ENCODE results near the gene GRID1. TPM values are rescaled to one million over a fixed set of nuclear protein-coding genes. Genes with fewer than 3 reads are reported as not detected.

The GRID1 gene
- total RNA-seq, 1 donor from 2014 or later = 1.1 TPM

DNA sequence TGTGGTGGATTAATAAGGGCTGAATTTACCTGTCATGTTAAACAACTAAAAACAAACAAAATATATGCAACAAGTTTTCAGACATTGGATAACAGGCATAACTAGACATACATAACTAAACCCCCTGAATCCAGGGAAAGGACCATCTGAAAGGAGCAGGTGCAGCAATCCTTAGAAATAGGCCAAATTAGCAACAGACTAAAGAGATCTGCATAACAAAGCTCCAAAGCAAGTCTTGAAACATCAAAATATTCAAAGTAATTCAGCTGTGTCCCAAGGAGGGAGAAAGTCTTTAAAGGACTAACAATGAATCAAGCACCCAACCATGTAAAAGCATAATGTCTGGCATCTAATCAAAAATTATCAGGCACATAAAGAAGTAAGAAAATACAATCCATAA, 475.1 kb downstream of the GRID1 start:
- peaks cover 4% of the 10 kb centered on the region for H3K9me3 Mint-ChIP-seq
- no peak for DNase-seq (ENCODE audit: low read depth, low spot score)
- H3K27ac Mint-ChIP-seq (ENCODE audit: unreplicated experiment) = no peak overlapping the region
- peaks cover 11% of the 10 kb centered on the region for H3K27me3 Mint-ChIP-seq (ENCODE audit: low read depth)
- TF ChIP-seq, protein P1, sequence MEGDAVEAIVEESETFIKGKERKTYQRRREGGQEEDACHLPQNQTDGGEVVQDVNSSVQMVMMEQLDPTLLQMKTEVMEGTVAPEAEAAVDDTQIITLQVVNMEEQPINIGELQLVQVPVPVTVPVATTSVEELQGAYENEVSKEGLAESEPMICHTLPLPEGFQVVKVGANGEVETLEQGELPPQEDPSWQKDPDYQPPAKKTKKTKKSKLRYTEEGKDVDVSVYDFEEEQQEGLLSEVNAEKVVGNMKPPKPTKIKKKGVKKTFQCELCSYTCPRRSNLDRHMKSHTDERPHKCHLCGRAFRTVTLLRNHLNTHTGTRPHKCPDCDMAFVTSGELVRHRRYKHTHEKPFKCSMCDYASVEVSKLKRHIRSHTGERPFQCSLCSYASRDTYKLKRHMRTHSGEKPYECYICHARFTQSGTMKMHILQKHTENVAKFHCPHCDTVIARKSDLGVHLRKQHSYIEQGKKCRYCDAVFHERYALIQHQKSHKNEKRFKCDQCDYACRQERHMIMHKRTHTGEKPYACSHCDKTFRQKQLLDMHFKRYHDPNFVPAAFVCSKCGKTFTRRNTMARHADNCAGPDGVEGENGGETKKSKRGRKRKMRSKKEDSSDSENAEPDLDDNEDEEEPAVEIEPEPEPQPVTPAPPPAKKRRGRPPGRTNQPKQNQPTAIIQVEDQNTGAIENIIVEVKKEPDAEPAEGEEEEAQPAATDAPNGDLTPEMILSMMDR (conservative IDR thresholded peaks at IDR 0.05) = no peak
- peaks cover 3% of the 10 kb centered on the region for H3K36me3 Mint-ChIP-seq (ENCODE audit: low read depth)
- H3K4me1 Mint-ChIP-seq = no peaks in the 10 kb centered on the region
- no peak overlapping the region for H3K4me3 Mint-ChIP-seq

DNA sequence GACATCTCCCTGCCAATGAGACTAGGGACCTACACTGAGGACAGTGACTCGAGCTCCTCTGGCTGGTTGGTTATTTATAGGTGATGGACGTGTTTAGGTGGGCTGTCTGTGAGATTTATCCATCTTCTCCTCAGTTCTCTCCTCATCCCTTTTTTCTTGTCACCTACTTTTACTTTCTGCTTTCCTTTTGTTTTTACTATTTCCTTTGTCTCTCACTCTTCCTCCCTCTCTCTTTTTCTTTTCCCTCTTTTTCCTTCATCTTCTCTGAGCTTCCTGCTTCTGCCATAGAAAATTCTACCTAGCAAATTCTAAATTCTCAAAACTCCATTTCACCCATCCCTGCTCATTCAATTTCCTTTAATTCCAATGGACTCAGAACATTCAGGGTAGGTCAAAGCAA, 478.0 kb downstream of the GRID1 start:
- TF ChIP-seq, protein P1 (conservative IDR thresholded peaks at IDR 0.05) = no peak
- H3K4me3 Mint-ChIP-seq = no peak overlapping the region
- no peaks in the 10 kb centered on the region for H3K4me1 Mint-ChIP-seq
- H3K27me3 Mint-ChIP-seq (ENCODE audit: low read depth) = peaks cover 13% of the 10 kb centered on the region
- no peaks in the 10 kb centered on the region for H3K36me3 Mint-ChIP-seq (ENCODE audit: low read depth)
- no peak for DNase-seq (ENCODE audit: low read depth, low spot score)
- no peaks in the 10 kb centered on the region for H3K9me3 Mint-ChIP-seq
- H3K27ac Mint-ChIP-seq (ENCODE audit: unreplicated experiment) = no peak overlapping the region

DNA sequence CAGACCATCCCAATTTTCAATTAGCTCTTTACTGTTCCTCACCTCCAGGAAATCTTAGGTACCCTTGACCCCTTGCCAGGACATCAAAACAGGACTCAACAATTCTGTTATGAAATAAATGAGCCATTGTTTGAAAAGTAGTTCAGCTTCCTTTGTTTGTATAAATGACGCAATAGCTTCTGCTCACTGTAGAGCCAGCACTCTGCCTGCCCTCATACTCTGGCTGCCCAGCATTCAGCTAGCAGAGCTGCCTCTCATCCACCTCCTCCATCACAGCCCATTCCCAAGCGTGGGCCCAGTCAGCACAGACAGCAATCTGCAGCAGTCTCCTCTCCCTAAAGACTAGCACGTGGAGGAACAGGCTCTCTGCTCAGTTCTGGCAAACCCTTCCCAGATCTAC, 478.6 kb downstream of the GRID1 start:
- TF ChIP-seq, protein P1 (conservative IDR thresholded peaks at IDR 0.05) = no peak
- H3K4me3 Mint-ChIP-seq = no peak overlapping the region
- H3K9me3 Mint-ChIP-seq = no peaks in the 10 kb centered on the region
- no peak for DNase-seq (ENCODE audit: low read depth, low spot score)
- H3K27ac Mint-ChIP-seq (ENCODE audit: unreplicated experiment) = no peak overlapping the region
- no peaks in the 10 kb centered on the region for H3K4me1 Mint-ChIP-seq
- peaks cover 14% of the 10 kb centered on the region for H3K27me3 Mint-ChIP-seq (ENCODE audit: low read depth)
- no peaks in the 10 kb centered on the region for H3K36me3 Mint-ChIP-seq (ENCODE audit: low read depth)

DNA sequence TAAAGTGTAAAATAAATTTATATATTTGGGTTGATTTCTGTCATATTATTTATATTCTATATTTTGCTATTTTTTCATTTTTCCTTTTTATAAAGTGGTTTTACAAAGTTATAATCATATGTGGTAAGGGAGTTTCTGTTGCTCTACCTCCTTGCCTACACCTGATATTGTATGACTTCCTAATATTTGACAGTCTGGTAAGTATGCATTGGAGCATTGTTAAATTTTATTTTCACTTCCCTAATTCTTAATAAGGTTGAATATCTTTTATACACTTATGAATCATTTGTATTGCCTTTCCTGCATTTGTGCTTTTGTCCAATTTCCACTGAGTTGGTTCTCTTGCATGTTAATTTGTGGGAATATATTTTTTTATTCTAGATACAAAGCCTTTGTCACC, 492.4 kb downstream of the GRID1 start:
- Mint-ChIP-seq H3K27me3 (ENCODE audit: low read depth) (no peaks in the 10 kb centered on the region), H3K9me3 (peaks cover 3% of the 10 kb centered on the region), H3K27ac (ENCODE audit: unreplicated experiment) (no peak overlapping the region), H3K4me1 (no peaks in the 10 kb centered on the region), H3K4me3 (no peak overlapping the region), H3K36me3 (ENCODE audit: low read depth) (no peaks in the 10 kb centered on the region)
- DNase-seq (ENCODE audit: low read depth, low spot score) = no peak
- TF ChIP-seq, protein P1 (conservative IDR thresholded peaks at IDR 0.05) = no peak

DNA sequence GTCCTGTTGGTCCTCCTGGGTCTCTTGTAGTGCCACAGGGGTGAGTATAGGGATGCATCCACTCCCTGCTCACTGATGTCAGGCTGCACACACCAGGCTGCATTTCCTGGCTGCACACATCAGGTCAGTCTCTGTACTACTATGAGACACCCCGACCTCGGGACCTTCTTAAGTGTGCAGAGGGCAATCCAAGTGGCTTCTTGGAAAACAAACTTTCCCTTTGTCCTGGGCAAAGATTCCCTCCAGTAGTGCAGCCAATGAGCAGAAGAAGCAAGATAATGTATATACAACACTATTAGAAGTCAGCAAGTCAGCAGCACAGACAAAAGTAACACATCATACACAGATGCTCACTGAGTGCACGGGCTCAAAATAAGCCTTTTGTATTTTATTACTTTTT, 493.5 kb downstream of the GRID1 start:
- Mint-ChIP-seq H3K4me3 (no peak overlapping the region), H3K9me3 (peaks cover 3% of the 10 kb centered on the region), H3K27ac (ENCODE audit: unreplicated experiment) (no peak overlapping the region), H3K36me3 (ENCODE audit: low read depth) (no peaks in the 10 kb centered on the region), H3K4me1 (no peaks in the 10 kb centered on the region), H3K27me3 (ENCODE audit: low read depth) (no peaks in the 10 kb centered on the region)
- no peak for DNase-seq (ENCODE audit: low read depth, low spot score)
- TF ChIP-seq, protein P1 (conservative IDR thresholded peaks at IDR 0.05) = no peak

Data from neural crest cell (in vitro differentiated cells).